HG03139 (cell line): Measurements from ENCODE around the gene SLC37A2.

ENCODE experiments used
- ATAC-seq: cut with Tn5 transposase; IDR thresholded peaks from one replicate; pipeline ENCODE4 v1.9.1; 2021; ENCODE audit not compliant: unreplicated experiment

Gene SLC37A2

DNA sequence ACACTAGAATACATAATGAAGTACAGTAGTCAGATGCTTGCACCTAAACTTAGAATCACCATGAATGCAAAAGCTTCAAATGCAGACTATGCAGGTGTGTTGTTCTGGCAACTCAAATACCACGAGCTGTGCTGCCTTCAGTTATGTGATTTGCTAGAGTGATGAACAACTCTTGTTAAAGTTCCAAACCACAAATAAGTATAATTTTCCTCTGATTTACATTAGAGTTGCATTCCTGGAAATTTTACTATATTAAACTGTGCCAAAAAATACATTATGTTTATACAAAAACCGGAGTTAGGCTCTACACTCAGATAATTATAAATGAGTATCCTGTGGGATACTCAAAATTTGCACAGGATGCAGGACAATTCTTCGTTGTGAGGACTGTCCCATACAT lies 45.4 kb downstream of the SLC37A2 start:
- no peak for ATAC-seq

DNA sequence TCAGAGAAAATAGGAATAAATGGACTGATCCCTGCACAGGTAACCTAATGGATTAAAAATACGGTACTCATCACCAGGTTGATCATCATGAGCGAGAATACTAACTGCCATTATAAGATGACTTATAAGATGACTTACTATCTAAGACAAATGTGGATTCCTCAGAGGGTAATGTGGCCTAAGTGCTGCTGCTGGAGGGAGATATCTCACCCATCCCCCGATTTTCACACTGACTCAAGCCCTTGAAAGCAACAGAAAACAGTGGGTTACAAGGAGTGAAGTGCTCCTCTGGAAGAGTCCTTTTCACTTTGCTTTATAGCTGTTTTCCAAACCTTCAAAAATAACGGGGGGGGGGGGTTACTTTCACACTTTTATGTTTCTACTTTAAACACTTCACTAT lies 47.4 kb downstream of the SLC37A2 start:
- ATAC-seq, result no peak

DNA sequence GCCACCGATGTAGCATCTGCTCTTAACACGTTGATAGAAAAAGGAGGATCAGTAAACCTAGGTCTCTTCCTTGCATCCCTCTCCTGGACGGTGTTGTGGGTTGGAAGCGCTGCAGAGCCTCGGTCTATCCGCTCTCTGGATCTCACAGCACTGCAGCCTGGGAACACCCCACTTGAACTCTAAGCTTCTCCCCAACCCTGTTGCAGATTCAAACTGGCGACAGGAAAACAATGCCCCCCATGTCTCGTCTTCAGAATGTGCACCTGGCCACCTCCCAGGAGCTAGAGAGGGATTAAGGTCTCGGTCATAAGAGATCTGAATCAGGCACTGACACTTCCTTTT lies 47.9 kb downstream of the SLC37A2 start:
- ATAC-seq, result no peak

DNA sequence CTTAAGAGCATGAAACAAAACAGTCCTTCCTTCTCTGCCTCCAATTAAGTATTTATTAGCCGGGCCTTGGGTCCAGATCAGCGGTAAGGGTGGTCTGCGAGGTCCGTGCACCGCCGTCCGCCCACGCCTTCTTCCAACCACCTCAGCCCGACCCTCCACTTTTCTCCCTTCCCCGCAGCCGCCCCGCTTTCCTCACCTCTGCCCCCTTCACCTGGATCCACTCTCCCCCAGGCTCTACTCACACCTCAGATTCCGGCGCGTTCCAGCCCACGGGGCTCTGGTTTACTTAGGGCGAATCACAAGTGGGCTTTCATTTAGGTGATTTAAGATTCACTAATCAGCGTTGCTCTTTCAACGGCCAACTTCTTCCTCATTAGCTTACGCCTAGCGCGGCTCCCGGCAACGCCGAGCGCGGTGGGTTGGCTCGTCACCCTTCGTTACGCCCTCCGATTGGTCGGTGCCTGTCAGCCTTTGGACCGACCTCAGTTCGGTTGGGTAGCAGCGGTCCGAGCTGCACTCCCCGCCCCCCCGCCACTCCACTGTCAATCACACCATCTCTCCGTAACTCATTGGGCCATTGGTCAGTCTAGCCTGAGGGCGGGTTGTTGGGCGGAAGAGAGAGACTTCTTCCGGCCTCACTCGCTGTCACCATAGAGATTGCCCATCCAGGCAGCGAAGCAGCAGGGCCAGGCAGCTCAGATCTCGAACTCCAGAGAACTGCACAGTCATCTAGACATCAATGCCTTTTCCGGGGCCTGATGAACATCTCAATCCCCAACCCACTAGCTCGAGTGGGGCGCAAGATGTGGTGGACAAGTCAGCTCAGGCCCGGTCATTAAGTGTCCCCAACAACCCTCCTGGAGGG lies 48.5 kb downstream of the SLC37A2 start, which contains the start of gene TMEM218:
TSS of gene TMEM218 (minus strand) at position 284 of the 865 bp plus-strand sequence. CDS start 9,385 bp downstream, outside the sequence.
- ATAC-seq, result peak; percentile 96

DNA sequence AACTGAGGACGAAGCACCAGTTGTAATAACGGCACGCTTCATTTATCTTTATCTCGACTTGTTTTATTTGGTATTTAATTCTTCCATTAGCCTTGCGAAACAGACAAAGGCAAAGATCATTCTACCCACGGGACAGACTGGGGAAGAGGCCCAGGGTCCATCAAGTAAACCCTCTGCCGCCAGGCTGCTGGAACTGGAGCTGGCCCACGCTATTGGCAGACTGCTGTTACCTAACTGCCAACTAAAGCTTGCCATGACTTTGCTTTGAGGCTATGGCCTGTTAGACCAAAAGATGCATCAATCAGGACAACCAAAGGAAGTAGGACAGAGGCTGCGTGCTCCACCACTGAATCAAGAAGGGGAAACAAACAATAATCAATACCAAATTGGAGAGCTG lies 49.1 kb downstream of the SLC37A2 start:
- ATAC-seq, result no peak

DNA sequence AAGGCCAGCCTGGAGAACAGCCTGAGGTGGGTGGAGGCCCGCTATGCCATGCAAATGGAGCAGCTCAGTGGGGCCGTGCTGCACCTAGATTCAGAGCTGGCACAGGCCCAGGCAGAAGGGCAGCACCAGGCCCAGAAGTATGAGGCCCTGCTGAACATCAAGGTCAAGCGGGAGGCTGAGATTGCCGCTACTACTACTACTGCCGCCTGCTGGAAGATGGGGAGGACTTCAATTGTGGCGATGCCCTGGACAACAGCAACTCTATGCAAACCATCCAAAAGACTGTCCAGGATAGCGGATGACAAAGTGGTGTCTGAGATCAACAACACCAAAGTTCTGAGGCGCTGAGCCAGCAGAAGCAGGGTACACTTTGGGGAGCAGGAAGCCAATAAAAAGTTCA lies 51.4 kb downstream of the SLC37A2 start:
- ATAC-seq, result no peak

DNA sequence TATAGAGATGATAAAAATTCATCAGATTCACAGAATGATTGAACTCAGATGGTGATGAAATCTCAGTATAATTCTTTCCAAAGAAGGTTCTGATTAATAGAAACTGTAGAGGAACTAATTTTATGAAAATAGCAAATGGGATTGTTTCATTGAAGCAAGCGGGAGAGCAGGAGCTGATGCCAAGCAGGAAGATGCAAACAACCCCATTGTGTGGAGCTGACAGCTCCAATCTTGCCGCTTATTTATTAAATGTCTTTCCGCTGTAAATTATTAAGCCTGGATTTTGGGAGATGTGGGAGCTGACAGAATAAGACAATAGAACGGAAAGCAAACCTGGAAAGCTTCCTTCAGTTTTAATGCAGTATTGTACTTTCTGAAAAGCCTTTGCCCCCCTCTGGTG lies 54.3 kb downstream of the SLC37A2 start:
- no peak for ATAC-seq

DNA sequence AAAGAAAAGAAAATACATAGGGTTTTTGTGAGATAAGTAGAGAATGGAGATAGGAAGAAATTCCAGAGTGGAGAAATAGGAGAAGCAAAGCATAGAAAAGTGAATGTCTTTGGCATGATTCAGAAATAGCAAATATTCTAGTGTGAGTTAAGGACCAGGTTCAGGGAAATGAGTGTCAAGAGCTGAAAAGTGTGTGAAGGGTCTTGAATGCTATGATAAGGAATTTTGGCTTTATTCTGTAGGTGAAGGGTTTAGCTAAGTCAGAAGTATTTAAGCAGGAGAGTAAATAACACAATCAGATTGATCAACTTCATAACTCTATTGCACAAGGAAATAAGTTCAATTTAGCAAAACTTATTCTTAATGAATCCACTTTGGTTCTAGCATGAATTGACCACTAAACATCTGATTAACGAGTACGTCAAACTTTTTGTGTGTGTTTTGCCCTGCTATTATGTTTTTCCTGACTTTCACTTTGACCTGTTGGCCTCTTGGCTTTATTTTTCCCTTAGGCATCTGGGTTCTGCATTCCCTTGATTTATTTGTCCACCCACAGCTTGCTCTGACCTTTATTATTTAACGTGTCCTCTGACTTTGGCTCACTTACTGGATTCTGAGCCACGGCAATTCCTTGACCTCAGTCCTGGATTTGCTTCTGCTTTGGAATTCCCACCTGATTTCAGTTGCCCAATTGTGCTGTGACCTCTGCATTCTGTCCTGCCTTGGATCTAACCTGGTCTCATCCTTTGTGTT lies 60.3 kb downstream of the SLC37A2 start:
- ATAC-seq, result no peak

DNA sequence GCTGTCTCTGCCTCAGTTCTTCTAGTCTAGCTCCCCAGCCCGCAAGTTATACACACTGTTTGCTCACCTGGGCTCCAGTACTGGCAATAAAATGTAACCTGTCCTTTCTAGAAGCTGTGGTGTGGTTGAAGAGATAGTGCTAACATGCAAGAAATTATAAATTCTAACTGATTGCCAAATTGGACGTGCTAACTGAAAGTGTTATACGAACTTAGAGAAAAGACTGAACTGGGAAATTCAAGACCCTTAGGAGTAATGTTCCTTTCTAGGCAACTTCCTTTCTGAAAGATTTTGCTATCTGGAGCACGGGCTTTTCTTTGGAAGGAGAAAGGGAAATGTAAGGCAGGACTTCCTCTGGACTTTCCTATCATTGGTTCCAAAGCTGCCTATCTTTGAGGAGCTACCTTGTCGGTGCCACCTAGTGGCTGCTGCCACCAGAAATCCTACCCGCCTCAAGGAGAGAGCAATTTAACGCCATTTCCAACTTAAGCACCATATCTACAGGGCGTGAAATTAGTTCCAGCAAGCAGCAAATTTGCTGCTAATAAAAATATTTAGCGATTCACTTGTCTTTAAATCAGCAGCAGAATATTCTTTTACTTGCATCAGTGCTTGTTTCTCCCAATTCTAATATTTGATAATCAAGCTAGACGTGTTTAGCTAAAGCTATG lies 61.0 kb downstream of the SLC37A2 start:
- no peak for ATAC-seq

DNA sequence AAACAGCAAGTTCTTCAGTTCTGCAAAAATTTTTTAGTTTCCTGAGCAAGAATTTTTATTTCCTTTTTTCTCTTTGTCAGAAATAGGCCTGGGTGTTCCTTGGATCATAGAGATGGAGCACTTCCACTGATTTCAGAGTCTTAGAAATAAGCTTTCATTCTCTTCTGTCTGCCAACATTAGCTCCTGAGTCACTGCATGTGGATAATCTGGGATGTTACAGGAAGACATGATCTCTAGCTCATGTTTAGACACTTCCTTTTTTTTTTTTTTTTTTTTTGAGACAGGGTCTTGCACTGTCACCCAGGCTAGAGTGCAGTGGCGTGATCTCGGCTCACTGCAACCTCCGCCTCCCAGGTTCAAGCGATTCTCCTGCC lies 61.5 kb downstream of the SLC37A2 start:
- ATAC-seq, result no peak

DNA sequence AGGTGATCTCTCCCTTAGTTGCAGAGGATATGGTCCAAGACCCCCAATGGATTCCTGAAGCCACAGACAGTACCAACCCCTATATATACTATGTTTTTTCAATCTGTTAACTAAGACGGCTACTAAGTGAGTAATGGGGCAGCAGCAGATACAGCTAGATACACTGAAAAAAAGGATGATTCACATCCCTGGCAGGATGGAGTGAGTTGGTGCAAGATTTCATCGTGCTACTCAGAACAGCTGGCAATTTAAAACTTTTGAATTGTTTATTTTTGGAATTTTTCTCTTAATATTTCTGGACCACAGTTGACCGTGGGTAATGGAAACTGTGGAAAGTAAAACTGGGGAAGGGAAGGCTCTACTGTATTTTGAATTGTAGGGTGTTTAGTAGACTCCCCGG lies 65.3 kb downstream of the SLC37A2 start:
- ATAC-seq, result no peak

DNA sequence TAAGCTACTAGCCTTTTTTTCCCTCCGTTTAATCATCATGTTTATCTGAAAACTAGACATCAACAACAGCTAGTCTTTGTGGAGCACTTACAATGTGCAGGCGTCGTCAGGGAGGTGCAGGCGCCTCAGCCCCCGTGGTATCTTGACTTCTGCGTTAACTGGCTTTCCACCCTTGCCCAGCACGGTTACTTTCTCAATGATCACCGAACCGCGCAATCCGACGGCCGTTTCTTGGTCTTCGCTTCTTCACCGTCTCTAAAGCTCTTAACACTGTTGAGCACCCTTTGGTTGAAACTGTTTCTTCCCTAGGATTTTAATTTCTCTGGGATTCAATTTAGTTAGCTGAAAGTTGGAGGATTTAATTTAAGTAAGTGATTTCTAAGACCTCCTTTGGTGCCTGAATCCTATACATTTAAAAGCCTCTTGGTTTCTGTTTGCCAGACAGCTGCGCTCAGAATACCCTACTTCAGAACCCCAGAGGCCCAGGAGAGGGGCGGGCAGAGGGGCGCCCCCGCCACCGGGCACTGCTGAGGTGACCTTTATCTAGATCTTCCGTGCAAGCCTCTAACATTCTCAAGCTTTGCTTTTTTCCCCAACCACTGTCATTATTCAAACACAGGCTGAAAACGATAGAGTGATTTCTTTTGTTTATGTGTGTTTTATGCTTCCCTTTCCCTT lies 66.3 kb downstream of the SLC37A2 start:
- ATAC-seq, result no peak

DNA sequence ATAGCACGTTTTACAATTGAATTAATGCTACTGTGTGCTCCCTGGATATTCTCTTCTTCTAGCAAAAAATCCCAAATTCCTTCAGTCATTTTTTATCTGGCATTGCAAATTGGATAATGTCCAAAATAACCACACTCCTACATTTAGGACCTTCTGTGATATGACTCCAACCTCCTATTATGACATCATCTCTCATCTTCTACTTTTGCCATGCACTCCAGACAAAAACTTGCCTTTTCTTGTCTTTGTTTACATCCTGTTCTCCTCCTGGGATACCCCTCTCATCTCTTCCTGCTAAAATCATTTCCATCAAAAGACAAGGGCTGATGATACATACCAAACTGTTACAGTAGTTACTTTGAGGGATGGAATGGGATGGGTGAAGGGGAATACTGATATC lies 69.0 kb downstream of the SLC37A2 start:
- no peak for ATAC-seq

DNA sequence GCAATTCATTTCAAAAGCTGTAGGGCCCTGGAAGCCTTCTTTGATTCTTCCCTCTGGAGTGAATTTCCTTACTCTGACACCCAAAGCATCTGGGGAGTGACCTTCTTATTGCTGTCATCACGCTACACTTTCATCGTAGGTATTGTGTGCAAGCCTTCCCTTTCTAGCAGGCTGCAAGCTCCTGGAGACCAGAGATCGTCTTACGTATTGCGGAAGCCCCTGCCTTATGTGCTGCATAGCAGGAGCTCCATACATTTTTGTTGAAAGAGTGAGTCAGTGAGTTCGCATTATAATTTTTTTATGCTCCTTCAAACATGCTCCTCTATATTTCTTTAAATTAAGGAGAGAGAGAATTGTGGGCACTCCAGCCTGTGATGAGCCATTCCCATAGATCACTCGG lies 69.5 kb downstream of the SLC37A2 start:
- ATAC-seq, result no peak

DNA sequence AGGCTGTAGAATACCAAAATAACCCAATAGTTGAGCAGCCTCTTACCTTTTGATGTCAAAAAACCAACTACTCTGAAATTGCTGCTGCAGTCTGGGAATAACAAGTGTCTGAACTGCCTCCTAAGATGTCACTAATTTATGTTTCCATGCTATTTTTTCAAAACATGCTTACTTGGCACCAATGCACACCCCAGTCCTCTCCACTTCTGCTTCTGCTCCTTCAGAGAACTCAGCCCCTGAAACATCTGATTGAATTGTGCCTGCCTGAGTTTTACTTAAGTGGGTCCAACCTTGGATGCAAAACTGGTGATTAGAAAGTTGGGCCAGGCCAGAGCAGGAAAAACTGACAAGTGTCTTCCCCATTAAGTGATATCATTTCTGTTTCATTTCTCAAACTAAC lies 72.9 kb downstream of the SLC37A2 start:
- no peak for ATAC-seq

DNA sequence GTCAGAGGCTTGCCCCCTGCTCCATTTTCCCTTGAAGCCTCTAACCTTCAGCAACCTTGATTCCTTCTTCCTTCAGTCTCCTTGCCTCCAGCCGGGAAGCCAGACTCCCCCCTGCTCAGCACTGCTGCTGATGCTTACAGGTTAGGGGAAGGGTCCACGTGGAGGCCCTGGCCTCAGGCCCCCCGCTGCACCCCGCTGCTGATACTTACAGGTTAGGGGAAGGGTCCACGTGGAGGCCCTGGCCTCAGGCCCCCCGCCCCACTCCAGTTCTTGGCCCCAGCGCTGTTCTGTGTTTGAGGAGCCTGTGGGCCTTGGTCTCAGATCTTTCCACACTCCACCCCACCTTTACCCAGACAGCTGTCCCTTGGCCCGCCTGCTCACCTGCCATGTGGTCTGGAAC lies 75.9 kb downstream of the SLC37A2 start:
- ATAC-seq, result no peak

DNA sequence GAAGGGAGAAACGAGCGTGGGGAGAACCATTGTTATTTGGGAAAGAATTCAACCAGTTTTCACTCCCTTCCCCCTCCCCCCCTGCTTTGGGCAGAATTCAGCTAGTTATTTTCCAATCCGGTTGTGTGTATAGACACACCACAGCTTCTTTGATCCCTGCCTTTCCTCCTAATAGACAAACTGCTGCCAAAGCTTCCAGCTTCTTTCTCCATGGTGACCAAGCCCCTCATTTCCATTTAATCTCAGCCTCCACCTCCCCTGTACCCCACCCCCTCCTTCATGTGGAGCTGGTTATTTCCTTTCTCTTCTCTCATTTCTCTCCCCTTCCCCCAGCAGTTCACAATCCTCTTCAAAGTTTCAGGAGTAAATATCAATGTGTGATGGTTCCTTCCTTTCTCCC lies 76.7 kb downstream of the SLC37A2 start:
- ATAC-seq, result no peak
